NOMO-1 treated with dmso at 0.1 percent for 144 hours (cell line): ENCODE results near the gene FRRS1L.

Source experiments
- DNase-seq: peaks from one replicate; lab custom pipeline; 2025; ENCODE audit not compliant: unreplicated experiment; lab: John Stamatoyannopoulos, UW

The FRRS1L gene

DNA sequence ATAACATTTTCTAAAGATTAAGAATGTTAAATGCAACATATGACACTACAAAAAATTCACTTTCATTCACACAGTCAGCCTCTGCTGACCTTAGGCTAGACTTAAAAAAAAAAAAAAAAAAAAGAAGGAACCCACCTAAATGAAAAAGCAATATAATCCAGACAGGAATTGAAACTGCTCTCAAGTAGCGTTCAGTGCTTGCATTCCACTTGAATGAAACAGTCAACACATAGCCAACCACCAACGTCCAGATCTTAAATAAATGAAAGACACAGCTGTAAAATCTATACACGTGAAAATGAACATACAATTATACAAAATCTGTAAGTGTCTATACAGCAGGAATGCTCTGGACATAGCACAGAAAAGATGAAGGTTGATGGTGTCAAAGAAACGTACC lies 58.7 kb downstream of the FRRS1L start:
- peak; percentile 16 for DNase-seq

DNA sequence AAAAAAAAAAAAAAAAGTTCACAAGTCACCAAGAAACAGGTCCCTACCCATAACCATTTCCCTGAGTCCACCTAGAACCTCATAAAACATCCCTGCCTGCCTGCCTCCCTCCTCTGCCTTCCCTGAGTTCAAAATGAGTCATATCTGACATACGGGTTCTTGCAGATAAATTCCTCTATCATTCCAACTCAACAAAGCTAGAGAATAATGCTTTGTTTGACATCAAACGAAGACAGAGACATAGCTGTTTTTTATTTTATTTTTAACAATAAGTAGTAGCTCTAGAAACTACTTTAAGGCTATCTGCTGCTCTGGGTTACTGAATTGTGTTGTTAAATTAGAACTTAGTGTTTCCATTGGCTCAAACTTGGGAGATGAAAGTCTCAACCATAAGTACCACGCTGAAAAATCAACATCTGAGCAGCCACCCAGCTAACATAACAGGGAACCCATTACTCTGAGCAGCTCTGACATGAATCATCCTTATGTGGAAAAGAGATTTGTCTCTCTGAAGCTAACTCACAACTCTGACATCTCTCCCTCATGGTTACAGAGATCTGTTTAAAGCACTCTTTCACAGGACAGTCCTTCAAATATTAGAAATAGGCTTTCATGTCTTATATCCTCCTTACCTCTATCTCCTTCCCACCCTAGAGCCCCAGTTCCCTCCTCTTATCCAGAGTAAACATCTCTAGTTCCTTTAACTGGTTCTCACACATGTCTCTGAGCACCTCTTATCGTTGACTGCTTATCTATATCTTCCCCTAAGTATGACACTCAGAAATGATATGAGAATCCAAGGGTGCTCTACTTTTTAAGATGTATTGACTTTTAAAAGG lies 59.4 kb downstream of the FRRS1L start:
- no peak for DNase-seq

DNA sequence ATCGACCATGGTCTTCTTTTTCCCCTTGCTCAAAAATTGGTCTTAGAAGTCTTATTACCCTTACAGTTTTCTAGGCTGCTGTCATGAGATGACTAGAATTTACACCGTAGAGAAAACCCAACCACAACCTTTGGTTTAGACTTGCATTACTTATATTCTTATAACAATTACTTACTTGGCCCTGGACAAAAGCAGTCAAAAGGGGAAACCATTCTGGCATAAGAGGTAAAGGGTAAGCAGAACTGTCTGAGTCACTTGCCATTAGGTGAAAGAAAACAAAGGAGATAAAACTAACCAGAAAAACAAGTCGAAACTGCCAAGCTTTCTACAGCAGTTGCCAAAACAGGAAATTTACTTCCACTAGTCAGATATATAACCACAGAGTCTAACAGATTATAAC lies 65.2 kb downstream of the FRRS1L start:
- no peak for DNase-seq

DNA sequence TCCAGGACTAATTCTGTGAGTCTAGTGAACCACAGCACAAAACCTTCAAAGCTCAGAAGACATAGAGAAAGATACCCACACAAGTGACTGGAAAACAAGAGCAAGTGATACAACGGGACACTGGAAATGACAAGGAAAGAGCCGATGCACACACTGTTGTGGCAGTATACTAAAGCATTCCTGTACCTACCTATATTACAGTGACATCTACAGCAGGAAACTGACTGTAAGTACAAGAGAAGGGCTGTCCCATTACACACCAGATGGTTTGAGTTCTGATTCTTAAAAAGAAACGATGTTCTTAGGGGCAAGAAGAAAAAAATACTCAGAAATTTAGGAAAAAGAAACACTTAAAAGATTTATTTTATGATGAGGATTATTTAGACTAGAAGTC lies 65.8 kb downstream of the FRRS1L start:
- DNase-seq: no peak

DNA sequence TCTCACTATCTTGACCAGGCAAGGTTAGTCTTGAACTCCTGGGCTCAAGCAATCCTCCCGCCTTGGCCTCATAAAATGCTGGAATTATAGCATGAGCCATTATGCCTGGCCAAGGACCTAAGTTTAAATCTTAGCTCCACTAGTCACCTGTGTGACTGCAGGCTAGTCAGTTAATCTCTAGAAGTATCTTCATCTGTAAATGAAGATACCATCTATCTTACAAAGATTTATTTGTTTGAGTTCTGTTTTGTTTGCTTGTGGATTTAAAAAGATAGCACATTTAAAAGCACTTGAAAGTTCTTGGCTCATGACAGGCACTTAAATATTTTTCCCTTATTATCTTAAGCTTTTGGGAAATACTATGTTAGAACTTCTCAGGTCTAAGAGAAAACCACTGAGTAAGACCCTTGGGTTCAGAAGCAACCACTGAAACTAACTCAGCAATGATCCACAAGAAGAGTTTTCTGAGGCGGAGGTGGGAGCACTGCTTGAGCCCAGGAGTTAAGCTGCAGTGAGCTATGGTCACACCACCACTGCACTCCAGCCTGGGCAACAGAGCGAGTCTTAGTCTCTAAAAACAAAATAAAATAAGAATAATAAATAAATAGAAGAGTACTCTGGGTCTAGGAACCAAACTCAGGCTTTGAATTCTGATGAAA lies 66.4 kb downstream of the FRRS1L start:
- DNase-seq: no peak

DNA sequence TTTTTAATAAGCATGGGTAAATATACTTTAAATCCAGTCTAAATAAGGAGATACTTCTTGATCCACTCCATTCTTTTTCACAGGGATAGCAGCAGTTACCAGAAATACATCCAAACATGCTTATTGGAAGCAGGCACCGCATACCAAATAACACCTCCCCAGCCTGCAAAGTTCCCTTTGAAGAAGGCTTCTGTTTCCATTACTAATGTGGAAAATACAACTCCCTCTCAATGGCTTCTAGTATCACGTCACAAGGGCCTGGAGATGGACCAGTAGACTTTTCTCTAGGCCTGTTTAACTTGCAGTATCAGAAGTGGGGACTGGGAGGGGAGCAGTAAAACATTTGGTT lies 68.1 kb downstream of the FRRS1L start:
- DNase-seq: no peak

DNA sequence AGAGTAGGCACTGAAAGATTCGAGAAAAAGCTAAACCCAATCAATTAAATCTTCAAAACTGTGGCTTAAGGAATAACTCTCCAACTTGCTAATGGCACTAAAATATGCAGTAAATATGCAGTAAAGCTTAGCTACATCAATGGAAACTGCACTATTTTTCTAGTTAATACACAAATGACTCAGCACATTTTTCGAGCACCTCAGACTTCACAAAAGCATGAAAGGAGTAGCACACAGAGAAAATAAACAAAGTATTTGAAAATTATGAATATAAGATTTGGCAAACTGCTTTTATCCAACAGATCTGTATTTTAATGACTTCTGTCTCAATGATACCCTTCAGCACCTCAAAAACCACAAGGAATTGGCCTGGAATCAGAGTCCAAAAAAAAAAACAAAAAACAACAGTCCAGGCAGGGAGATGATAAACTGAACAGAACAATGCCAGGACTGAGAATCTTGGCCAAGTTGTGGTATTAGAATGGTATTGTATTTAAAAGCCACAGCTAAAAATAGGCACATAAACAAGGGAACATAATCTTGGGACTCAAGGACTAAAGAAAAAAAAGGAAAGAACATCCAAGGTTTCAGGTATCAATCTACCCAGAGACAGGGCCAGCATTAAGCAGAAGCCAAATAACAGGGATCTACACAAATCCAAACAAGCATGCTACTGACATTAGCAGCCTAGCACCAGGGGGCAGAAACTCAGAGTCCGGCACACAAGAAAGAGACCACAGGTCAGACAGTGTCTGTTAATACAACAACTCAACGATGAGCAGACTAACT lies 68.7 kb downstream of the FRRS1L start:
- no peak for DNase-seq

DNA sequence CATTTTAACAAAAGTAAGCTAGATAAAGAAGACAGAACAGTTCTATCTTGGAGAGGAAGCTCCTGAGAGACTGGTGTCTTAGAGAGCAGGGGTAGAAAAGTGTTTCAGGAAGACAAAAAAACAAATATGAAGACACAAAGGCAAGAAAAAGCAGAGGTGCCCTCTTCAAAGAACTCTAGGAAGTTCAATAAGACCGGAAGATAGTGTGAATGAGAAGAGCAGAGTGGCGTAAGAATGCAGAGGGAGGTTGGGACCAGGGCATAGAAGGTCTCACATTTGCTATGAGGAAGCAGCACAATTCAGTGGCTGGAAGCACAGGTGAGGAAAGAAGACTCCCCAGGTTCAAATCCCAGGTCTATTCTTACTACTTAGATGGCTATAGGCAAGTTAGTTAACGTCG lies 69.9 kb downstream of the FRRS1L start:
- DNase-seq: no peak

DNA sequence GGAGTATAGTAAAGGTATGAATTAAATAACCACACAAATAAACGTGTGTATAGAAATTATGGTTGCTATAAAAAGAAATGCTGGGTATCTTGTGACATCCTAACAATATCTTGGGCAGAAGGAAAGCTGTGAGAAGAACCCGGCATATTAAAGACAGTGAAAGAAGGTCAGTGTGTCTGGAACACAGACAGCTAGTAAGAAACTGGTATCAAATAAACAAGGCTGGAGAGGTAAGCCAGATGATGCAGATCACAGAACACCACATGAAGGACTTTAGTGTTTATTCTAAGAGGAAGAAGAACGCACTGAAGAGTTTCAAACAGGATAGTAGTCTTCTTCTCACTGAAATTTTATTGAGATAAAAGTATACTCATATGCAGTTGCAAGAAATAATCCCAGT lies 71.7 kb downstream of the FRRS1L start:
- no peak for DNase-seq

DNA sequence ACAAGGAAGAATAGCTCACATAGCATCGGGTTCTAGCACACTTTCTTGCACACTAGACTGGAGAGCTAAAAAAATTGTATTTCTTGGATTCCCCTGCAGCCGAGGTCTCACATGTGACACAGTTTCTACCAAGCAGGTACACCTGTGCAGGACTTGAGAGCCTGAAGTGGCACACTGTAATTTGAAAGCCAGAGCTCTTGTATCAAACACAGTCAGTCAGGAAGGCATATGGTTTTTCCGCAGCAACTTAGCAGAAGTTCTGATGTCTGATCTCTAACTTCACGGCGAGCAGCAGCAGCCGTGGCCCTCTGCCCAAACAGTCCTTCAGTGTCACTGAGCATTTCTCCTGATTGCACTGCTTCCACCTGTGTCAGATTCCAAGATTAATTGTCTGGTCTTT lies 72.8 kb downstream of the FRRS1L start:
- no peak for DNase-seq

DNA sequence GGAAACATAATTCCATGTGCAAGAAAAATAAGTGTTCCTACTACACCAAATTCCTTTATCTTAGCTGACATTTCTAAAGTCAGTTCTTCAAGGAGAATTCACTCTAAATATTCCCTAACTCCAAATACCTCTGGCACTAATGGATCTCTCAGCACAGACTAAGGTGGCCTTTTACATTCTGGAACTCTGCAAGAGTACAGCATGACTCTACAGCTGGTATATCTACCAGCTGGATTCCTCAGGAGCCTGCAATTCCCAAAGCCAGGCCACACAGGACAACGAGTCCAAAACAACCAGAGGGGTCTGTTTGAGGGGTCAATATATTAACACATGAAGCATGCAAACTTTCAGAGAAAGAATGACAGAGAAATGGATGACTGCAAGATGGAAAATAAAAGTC lies 74.5 kb downstream of the FRRS1L start:
- DNase-seq: no peak

DNA sequence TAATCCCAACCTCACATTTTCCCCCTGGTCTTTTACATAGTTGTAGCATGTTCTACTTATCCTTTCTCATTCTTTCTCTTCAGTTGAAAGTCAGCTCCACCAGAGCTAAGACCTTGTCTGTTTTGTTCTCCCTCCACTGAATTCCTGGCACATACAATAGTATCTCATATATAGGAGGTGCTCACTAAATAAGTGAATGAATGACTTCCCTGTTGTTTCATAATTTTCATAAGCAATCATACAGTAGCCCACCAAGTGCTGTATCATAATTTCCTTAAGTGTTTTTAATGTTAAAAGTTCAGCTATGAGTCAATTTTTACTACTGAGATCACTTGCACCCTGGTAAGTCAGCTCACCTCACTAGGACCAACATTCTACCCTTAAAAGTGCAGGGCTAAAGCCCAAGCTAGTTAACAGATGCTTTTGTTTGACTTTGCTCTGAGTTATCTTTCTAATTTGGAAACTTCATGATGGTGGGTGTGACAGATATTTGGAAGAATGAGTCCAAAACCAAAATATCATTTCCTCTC lies 74.9 kb downstream of the FRRS1L start:
- DNase-seq: no peak

DNA sequence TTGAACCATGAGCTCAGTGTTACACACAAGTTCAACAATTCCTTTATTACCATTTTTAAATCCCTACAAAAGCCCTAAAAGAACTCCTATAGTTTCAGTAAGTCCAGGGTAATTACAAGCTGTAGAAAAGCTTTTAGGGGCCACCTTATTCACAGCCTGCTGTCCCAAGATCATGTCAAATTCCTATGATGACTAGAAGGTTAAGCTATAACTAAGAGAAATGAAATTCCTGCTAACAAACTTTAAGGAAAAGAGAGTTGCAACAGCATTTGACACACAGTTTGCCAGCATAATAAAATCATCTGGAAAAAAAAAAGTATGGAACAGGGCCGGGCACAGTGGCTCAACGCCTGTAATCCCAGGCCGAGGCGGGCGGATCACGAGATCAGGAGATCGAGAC lies 78.8 kb downstream of the FRRS1L start:
- DNase-seq: no peak

DNA sequence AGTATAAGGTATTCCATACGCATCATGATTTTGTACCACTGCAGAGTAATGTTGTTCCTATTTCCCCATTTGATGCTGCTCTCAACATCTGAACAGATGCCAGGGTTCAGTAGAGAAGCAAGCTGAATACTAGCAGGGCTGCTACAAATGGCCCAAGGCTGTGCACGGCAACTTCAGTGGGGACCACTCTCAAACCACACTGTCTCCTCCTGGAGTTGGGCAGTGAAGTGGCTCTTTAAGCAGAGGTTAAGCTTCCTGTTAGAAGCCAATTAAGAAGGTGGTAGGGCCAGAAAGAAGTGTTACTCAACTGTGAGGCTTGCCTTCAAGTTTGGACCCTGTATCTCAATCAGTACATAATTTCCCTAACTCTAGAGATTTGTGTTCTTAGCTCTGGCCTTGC lies 79.3 kb downstream of the FRRS1L start:
- DNase-seq: no peak

DNA sequence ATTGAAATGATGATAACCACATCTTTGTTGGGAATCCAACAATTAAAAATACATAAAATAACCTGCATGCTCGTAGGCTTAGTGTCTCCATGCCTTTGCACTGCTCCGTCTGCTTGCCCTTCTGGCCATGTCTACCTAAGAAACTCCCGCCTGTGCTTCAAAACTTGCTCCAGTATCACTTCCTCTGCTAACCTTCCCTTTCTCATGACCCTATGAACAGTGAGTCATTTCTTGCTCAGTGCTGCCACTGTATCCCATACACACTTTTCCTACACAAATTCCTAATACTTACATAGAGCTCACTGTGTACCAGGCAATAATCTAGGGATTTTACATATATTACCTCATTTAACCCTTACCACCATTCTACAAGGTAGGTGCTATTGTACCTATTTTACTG lies 80.8 kb downstream of the FRRS1L start:
- peak; percentile 51 for DNase-seq

DNA sequence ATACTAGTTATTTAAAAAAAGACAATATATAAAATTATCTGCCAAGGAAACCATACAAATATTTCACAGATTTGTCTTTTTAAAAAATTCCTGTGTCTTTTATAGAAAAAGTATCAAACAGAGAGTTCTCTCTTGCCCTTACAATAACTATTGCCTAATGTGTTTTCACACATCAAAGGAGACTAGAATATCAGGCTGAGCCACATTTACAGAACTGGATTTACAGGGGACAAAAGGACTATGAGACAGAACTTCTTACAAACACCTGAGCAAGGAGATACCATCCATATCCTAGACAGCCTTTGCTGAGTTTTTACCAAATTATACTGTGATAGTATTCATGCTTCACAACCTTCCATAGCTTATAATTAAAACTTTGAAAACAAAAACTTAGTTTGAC lies 81.5 kb downstream of the FRRS1L start:
- DNase-seq: no peak

DNA sequence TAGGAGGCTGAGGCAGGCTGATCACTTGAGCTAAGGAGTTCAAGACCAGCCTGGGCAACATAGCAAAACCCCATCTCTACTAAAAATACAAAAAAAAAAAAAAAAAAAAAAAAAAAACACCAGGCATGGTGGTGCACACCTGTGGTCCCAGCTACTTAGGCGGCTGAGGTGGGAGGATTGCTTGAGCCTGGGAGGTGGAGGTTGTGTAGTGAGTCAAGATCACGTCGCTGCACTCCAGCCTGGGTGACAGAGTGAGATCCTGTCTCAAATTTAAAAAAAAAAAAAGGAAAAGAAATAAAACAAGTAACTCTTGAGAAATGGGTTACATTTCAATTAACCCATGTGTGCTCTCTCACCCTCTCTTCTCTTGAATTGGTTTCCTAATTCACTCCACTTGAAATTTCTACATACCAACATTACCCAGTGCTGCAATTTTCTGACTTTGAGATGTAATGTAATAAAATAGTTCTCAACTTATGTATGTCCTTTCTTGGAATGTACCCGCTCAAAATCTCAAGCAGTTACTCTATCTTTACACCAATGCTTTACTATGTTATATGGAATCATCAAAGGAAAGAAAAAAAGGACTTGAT lies 83.1 kb downstream of the FRRS1L start:
- DNase-seq: no peak

DNA sequence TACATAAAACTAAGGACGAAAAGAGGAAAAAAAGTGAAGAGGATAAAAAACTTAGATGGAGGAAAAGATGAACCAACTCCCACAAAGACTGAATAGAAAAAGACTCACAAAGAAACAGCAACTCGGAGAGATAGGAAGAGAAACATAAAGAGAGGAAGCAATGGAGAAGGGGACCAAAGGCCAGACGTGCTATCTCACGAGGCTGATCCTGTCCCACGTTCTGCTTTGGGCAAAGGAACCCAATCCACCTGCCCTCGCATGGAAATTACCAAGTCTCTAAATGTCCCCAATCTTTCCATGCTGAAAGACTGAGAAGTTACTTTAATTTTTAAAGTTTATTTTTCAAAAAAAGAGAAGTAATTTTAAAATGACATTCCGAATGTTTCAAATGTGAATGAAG lies 83.9 kb downstream of the FRRS1L start:
- no peak for DNase-seq

DNA sequence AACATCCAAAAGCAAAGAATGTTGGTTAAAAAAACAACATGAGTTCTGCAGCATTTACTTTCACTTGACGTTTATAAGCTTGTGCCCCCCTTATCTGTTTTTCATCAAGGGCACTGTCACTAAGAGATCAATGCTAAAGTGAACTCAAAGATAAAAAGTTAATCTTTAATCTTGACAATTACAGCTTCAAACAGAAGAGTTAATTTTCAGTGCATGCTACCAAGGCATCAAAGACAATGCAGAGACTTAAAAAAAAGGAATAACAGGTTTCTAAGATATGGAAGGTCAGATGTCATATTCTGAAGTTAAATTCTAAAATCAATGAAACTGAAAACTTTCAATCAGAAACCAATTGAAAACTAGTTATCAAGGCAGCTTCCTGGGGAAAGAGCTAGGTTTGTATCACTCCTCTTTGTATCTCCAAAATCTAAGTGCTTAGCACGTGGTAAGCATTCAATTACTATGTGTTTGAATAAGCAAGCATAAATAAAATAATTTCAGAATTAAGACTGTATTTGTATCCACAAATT lies 84.9 kb downstream of the FRRS1L start:
- DNase-seq: no peak
